IPS-15b (cell line): ENCODE data around the gene CFAP251.
"Not testable (repeated sequence)": the region's sequence is repeated elsewhere in the genome, so short reads cannot be mapped to it uniquely, and the experiment has no call there.

Experiments
- H3K27me3 ChIP-seq: one replicate; pipeline ENCODE4 v1.6.1; 2013; ENCODE audit warnings: low read length; ENCODE audit not compliant: control insufficient read depth, insufficient read depth
- H3K36me3 ChIP-seq: one replicate; pipeline ENCODE4 v1.6.1; 2013; ENCODE audit warnings: low read length; ENCODE audit not compliant: control insufficient read depth, insufficient read depth
- H3K4me1 ChIP-seq: one replicate; pipeline ENCODE4 v1.6.1; 2013; ENCODE audit warnings: mild to moderate bottlenecking, low read length; ENCODE audit not compliant: control insufficient read depth, insufficient read depth
- H3K4me3 ChIP-seq: one replicate; pipeline ENCODE4 v1.5.1; 2013; ENCODE audit warnings: low read depth, low read length
- H3K9ac ChIP-seq: one replicate; pipeline ENCODE4 v1.6.1; 2013; ENCODE audit warnings: low read depth, mild to moderate bottlenecking, low read length
- H3K9me3 ChIP-seq: one replicate; pipeline ENCODE4 v1.6.1; 2013; ENCODE audit warnings: mild to moderate bottlenecking, low read length; ENCODE audit not compliant: control insufficient read depth, insufficient read depth

The CFAP251 gene

GRCh38 chr12:121986489-121987245, 68.3 kb downstream of the CFAP251 start:
- Histone ChIP-seq H3K4me3 (no peak overlapping the region), H3K9me3 (no peaks in the 10 kb centered on the region), H3K36me3 (no peaks in the 10 kb centered on the region), H3K27me3 (no peaks in the 10 kb centered on the region), H3K4me1 (no peaks in the 10 kb centered on the region), H3K9ac (no peak overlapping the region)

GRCh38 chr12:121988519-121988918, 70.1 kb downstream of the CFAP251 start:
- not testable (repeated sequence) for H3K9me3 ChIP-seq, H3K27me3 ChIP-seq, H3K36me3 ChIP-seq, H3K9ac ChIP-seq, H3K4me3 ChIP-seq, H3K4me1 ChIP-seq

- H3K9me3 ChIP-seq: no peaks in the 10 kb centered on the region
- H3K36me3 ChIP-seq: no peaks in the 10 kb centered on the region
- H3K9ac ChIP-seq: no peak overlapping the region
- no peaks in the 10 kb centered on the region for H3K4me1 ChIP-seq
- H3K4me3 ChIP-seq: no peak overlapping the region
- H3K27me3 ChIP-seq: no peaks in the 10 kb centered on the region
These were observed 71.1 kb downstream of the CFAP251 start for GRCh38 chr12:121989276-121990113.

GRCh38 chr12:121990114-121990647, 71.8 kb downstream of the CFAP251 start:
- H3K4me3 ChIP-seq: no peak overlapping the region
- no peaks in the 10 kb centered on the region for H3K36me3 ChIP-seq
- H3K27me3 ChIP-seq: no peaks in the 10 kb centered on the region
- H3K9ac ChIP-seq: no peak overlapping the region
- no peaks in the 10 kb centered on the region for H3K4me1 ChIP-seq
- H3K9me3 ChIP-seq: no peaks in the 10 kb centered on the region

- no peaks in the 10 kb centered on the region for H3K9me3 ChIP-seq
- H3K4me1 ChIP-seq: no peaks in the 10 kb centered on the region
- H3K9ac ChIP-seq: no peak overlapping the region
- H3K4me3 ChIP-seq: no peak overlapping the region
- H3K36me3 ChIP-seq: no peaks in the 10 kb centered on the region
- H3K27me3 ChIP-seq: no peaks in the 10 kb centered on the region
These were observed 72.6 kb downstream of the CFAP251 start for GRCh38 chr12:121990692-121991603.

GRCh38 chr12:121992059-121992879, 73.9 kb downstream of the CFAP251 start:
- no peaks in the 10 kb centered on the region for H3K36me3 ChIP-seq
- no peaks in the 10 kb centered on the region for H3K9me3 ChIP-seq
- H3K4me1 ChIP-seq: no peaks in the 10 kb centered on the region
- H3K4me3 ChIP-seq: no peak overlapping the region
- no peaks in the 10 kb centered on the region for H3K27me3 ChIP-seq
- no peak overlapping the region for H3K9ac ChIP-seq

- Histone ChIP-seq H3K4me3 (no peak overlapping the region), H3K4me1 (no peaks in the 10 kb centered on the region), H3K9ac (no peak overlapping the region), H3K27me3 (no peaks in the 10 kb centered on the region), H3K36me3 (no peaks in the 10 kb centered on the region), H3K9me3 (no peaks in the 10 kb centered on the region)
These were observed 77.9 kb downstream of the CFAP251 start for GRCh38 chr12:121996050-121996944.

GRCh38 chr12:121996945-121997612, 78.7 kb downstream of the CFAP251 start:
- Histone ChIP-seq H3K4me1 (no peaks in the 10 kb centered on the region), H3K9ac (no peak overlapping the region), H3K4me3 (no peak overlapping the region), H3K27me3 (no peaks in the 10 kb centered on the region), H3K9me3 (no peaks in the 10 kb centered on the region), H3K36me3 (no peaks in the 10 kb centered on the region)

GRCh38 chr12:122001466-122002209, 83.2 kb downstream of the CFAP251 start:
- no peak overlapping the region for H3K4me3 ChIP-seq
- no peak overlapping the region for H3K9ac ChIP-seq
- no peaks in the 10 kb centered on the region for H3K4me1 ChIP-seq
- no peaks in the 10 kb centered on the region for H3K27me3 ChIP-seq
- no peaks in the 10 kb centered on the region for H3K36me3 ChIP-seq
- no peaks in the 10 kb centered on the region for H3K9me3 ChIP-seq
